Ascending aorta (tissue), 2 donors: ENCODE data around the gene KLHL22. TPM values are rescaled to one million over a fixed set of nuclear protein-coding genes. Genes with fewer than 3 reads are reported as not detected.
"Not testable (repeated sequence)": the region's sequence is repeated elsewhere in the genome, so short reads cannot be mapped to it uniquely, and the experiment has no call there.

Experiments
- DNase-seq, 2 donors: peaks; one replicate each; pipeline ENCODE4 v3.0.0-alpha.2; 2019; ENCODE audit warnings: low spot score in 2 of 2
- H3K27ac ChIP-seq, 2 donors: fragments of 200-600 bp; sonication (generic); one replicate each; pipeline ENCODE4 v1.5.1; 2016 to 2017; ENCODE audit warnings: mild to moderate bottlenecking in 1 of 2
- H3K27me3 ChIP-seq: fragments of 200-600 bp; sonication (generic); one replicate; pipeline ENCODE4 v1.5.1; 2017
- H3K36me3 ChIP-seq, 2 donors: fragments of 200-600 bp; sonication (generic); one replicate each; pipeline ENCODE4 v1.5.1; 2016
- H3K4me1 ChIP-seq, 2 donors: fragments of 200-600 bp; sonication (generic); one replicate each; pipeline ENCODE4 v1.5.1; 2016 to 2017; ENCODE audit warnings: mild to moderate bottlenecking in 1 of 2
- H3K4me3 ChIP-seq, 2 donors: fragments of 200-600 bp; sonication (generic); one replicate each; pipeline ENCODE4 v1.5.1; 2016 to 2017; ENCODE audit warnings: mild to moderate bottlenecking in 1 of 2
- H3K9me3 ChIP-seq, 2 donors: fragments of 200-600 bp; sonication (generic); one replicate each; pipeline ENCODE4 v1.5.1; 2016
- CTCF ChIP-seq, 3 experiments: fragments of 200-600 bp in 2 of 3; fragments of 450-650 bp in 1 of 3; sonication (generic) in 2 of 3; IDR thresholded peaks; one replicate each; pipeline ENCODE4 v1.5.1; 2016 to 2019; ENCODE audit warnings: antibody characterized with exemption in 3 of 3, mild to moderate bottlenecking in 1 of 3, moderate library complexity in 1 of 3
- intact Hi-C: fragments of 100-400 bp; cut with DNase I; formaldehyde crosslinking; loops from one replicate; pipeline ENCODE4 v1.15.1; 2023
- total RNA-seq: library from RNA; depleted of rRNA; stranded (reverse); fragments of >200 nt; gene quantifications from one replicate; pipeline ENCODE4 v1.1.0, GENCODE V29; 2016

The KLHL22 gene
- total RNA-seq, 1 donor from 2014 or later: 63.8 TPM

GRCh38 chr22:20483771-20484170 lies 11.8 kb downstream of the KLHL22 start:
- no peaks in the 10 kb centered on the region for H3K4me1 ChIP-seq
- H3K4me3 ChIP-seq: no peak overlapping the region
- no peak overlapping the region for H3K27ac ChIP-seq
- H3K36me3 ChIP-seq: peaks cover 0 to 4% of the 10 kb centered on the region in 2 donors
- TF ChIP-seq CTCF (IDR thresholded peaks at IDR 0.05): no peak
- H3K27me3 ChIP-seq: no peaks in the 10 kb centered on the region
- DNase-seq: no peak
- intact Hi-C loops: no loop called here
- H3K9me3 ChIP-seq: no peaks in the 10 kb centered on the region

GRCh38 chr22:20483143-20483506 lies 12.5 kb downstream of the KLHL22 start:
- H3K4me3 ChIP-seq, H3K36me3 ChIP-seq, H3K4me1 ChIP-seq, H3K27me3 ChIP-seq, intact Hi-C loops, DNase-seq, H3K9me3 ChIP-seq, H3K27ac ChIP-seq: not testable (repeated sequence)

GRCh38 chr22:20479612-20480196 lies 15.9 kb downstream of the KLHL22 start:
- Histone ChIP-seq H3K36me3 (no peaks in the 10 kb centered on the region), H3K4me3 (no peak overlapping the region), H3K27ac (no peak overlapping the region), H3K9me3 (no peaks in the 10 kb centered on the region), H3K4me1 (no peaks in the 10 kb centered on the region), H3K27me3 (no peaks in the 10 kb centered on the region)
- intact Hi-C loops: no loop called here
- DNase-seq: no peak
- no peak for TF ChIP-seq CTCF (IDR thresholded peaks at IDR 0.05)

GRCh38 chr22:20478059-20478458 lies 17.5 kb downstream of the KLHL22 start:
- H3K4me1 ChIP-seq, H3K4me3 ChIP-seq, H3K36me3 ChIP-seq, H3K27me3 ChIP-seq, H3K9me3 ChIP-seq, H3K27ac ChIP-seq, intact Hi-C loops, DNase-seq: not testable (repeated sequence)

GRCh38 chr22:20475569-20475968 lies 20.0 kb downstream of the KLHL22 start:
- H3K27me3 ChIP-seq, H3K4me3 ChIP-seq, H3K9me3 ChIP-seq, H3K27ac ChIP-seq, H3K36me3 ChIP-seq, intact Hi-C loops, H3K4me1 ChIP-seq, DNase-seq: not testable (repeated sequence)

- H3K4me3 ChIP-seq: no peak overlapping the region
- H3K27me3 ChIP-seq: no peaks in the 10 kb centered on the region
- intact Hi-C loops: no loop called here
- no peak overlapping the region for H3K27ac ChIP-seq
- H3K4me1 ChIP-seq: no peaks in the 10 kb centered on the region
- peaks cover 6 to 15% of the 10 kb centered on the region in 2 donors for H3K36me3 ChIP-seq
- no peak for DNase-seq
- TF ChIP-seq CTCF (IDR thresholded peaks at IDR 0.05): no peak
- no peaks in the 10 kb centered on the region for H3K9me3 ChIP-seq
Observed at GRCh38 chr22:20475115-20475436, 20.5 kb downstream of the KLHL22 start.

- Histone ChIP-seq H3K4me3 (no peak overlapping the region), H3K27ac (no peak overlapping the region), H3K36me3 (peaks cover 8 to 30% of the 10 kb centered on the region in 2 donors), H3K9me3 (no peaks in the 10 kb centered on the region), H3K27me3 (no peaks in the 10 kb centered on the region), H3K4me1 (no peaks in the 10 kb centered on the region)
- no peak for TF ChIP-seq CTCF (IDR thresholded peaks at IDR 0.05)
- intact Hi-C loops: no loop called here
- no peak for DNase-seq
Observed at GRCh38 chr22:20472629-20473442, 22.8 kb downstream of the KLHL22 start.
